WTC11 (cell line): ENCODE measurements around the gene MYOZ3.

Experiments
- ATF2 ChIP-seq: sonication (generic); formaldehyde crosslinking; IDR thresholded peaks from 2 replicates; pipeline ENCODE4 v1.8.1; 2022; ENCODE audit warnings: low read depth, missing genetic modification reagents, borderline replicate concordance
- NR1H2 ChIP-seq: sonication (generic); formaldehyde crosslinking; IDR thresholded peaks from 2 replicates; pipeline ENCODE4 v1.9.0; 2021; ENCODE audit warnings: mild to moderate bottlenecking, moderate library complexity, missing genetic modification reagents
- STAT6 ChIP-seq: sonication (generic); formaldehyde crosslinking; conservative IDR thresholded peaks from 2 replicates; pipeline ENCODE4 v1.8.1; 2023; ENCODE audit warnings: mild to moderate bottlenecking, low read depth, missing genetic modification reagents, moderate library complexity
- TEAD4 ChIP-seq: sonication (generic); formaldehyde crosslinking; IDR thresholded peaks from 2 replicates; pipeline ENCODE4 v1.8.0; 2022; ENCODE audit warnings: mild to moderate bottlenecking, missing genetic modification reagents
- TF ChIP-seq, protein P1 (sequence below): fragments of 200-600 bp; IDR thresholded peaks from 2 replicates; pipeline ENCODE4 v1.8.0; 2022; ENCODE audit warnings: antibody characterized with exemption

DNA sequence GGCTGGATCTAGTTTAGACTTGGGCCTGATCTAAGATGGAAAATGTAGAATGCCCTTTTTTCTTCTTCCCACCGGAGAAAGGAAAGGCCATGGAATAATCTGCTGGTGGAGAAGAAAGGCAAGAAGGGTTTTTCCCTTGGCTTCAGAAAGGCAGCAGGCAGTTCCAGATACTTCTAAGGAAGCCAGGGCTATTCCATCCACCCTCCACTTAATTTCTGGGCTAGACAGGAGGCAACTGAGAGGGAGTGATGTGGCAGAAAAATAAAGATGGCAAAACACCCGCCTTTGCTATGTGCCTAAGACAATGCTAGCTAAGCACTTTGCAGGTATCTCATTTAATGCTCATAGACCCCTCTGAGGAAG lies 9.9 kb downstream of the MYOZ3 start:
- TF ChIP-seq, protein P1, sequence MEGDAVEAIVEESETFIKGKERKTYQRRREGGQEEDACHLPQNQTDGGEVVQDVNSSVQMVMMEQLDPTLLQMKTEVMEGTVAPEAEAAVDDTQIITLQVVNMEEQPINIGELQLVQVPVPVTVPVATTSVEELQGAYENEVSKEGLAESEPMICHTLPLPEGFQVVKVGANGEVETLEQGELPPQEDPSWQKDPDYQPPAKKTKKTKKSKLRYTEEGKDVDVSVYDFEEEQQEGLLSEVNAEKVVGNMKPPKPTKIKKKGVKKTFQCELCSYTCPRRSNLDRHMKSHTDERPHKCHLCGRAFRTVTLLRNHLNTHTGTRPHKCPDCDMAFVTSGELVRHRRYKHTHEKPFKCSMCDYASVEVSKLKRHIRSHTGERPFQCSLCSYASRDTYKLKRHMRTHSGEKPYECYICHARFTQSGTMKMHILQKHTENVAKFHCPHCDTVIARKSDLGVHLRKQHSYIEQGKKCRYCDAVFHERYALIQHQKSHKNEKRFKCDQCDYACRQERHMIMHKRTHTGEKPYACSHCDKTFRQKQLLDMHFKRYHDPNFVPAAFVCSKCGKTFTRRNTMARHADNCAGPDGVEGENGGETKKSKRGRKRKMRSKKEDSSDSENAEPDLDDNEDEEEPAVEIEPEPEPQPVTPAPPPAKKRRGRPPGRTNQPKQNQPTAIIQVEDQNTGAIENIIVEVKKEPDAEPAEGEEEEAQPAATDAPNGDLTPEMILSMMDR: no peak
- TF ChIP-seq STAT6 (CRISPR knock-in tag) (no peak), NR1H2 (CRISPR knock-in tag) (no peak), ATF2 (no peak), TEAD4 (CRISPR knock-in tag) (no peak)
